Measurements from ENCODE around the gene TRPV2.

The TRPV2 gene

GRCh38 chr17:16407911-16408588 is 7.3 kb upstream of the TRPV2 start:
- no peak for DNase-seq

- no peak for DNase-seq
Observed at GRCh38 chr17:16417399-16417798, 2.0 kb downstream of the TRPV2 start.

GRCh38 chr17:16417896-16418684 is 2.7 kb downstream of the TRPV2 start:
- no peak for DNase-seq

- no peak for DNase-seq
Observed at GRCh38 chr17:16418685-16419068, 3.3 kb downstream of the TRPV2 start.

- DNase-seq = peak; percentile 69
Observed at GRCh38 chr17:16419074-16419928, 3.9 kb downstream of the TRPV2 start.

- peak; percentile 53 for DNase-seq
Observed at GRCh38 chr17:16419929-16420271, 4.5 kb downstream of the TRPV2 start.

GRCh38 chr17:16422416-16422815 is 7.0 kb downstream of the TRPV2 start:
- no peak for DNase-seq

- no peak for DNase-seq
Observed at GRCh38 chr17:16423226-16423872, 8.0 kb downstream of the TRPV2 start.

GRCh38 chr17:16425202-16425601 is 9.8 kb downstream of the TRPV2 start:
- no peak for DNase-seq

GRCh38 chr17:16425698-16426659 is 10.6 kb downstream of the TRPV2 start:
- no peak for DNase-seq

GRCh38 chr17:16427020-16427419 is 11.6 kb downstream of the TRPV2 start:
- DNase-seq = no peak

- peak; percentile 18 for DNase-seq
Observed at GRCh38 chr17:16428098-16428882, 12.9 kb downstream of the TRPV2 start.

GRCh38 chr17:16429083-16429482 is 13.7 kb downstream of the TRPV2 start:
- DNase-seq = no peak

- no peak for DNase-seq
Observed at GRCh38 chr17:16430650-16431049, 15.3 kb downstream of the TRPV2 start.

- no peak for DNase-seq
Observed at GRCh38 chr17:16432017-16432416, 16.6 kb downstream of the TRPV2 start.

- no peak for DNase-seq
Observed at GRCh38 chr17:16433514-16433913, 18.1 kb downstream of the TRPV2 start.

- no peak for DNase-seq
Observed at GRCh38 chr17:16434662-16435061, 19.3 kb downstream of the TRPV2 start.

GRCh38 chr17:16435925-16436886 is 20.8 kb downstream of the TRPV2 start:
- DNase-seq = no peak

- no peak for DNase-seq
Observed at GRCh38 chr17:16437083-16437482, 21.7 kb downstream of the TRPV2 start.

GRCh38 chr17:16438173-16438556 is 22.8 kb downstream of the TRPV2 start:
- no peak for DNase-seq

Data from CD4-positive, alpha-beta T cell treated with Interleukin-4 for 4 hours (primary cell).